Neutrophil (primary cell): Measurements from ENCODE around the gene KMT5C.

ENCODE experiments used
- H3K27ac ChIP-seq: fragments of 200-600 bp; sonication (generic); 2 replicates; pipeline ENCODE4 v1.5.1; 2016; ENCODE audit warnings: mild to moderate bottlenecking, moderate library complexity
- H3K27me3 ChIP-seq: fragments of 200-600 bp; sonication (generic); 2 replicates; pipeline ENCODE4 v1.6.0; 2016; ENCODE audit warnings: mild to moderate bottlenecking
- H3K36me3 ChIP-seq: fragments of 200-600 bp; sonication (generic); 2 replicates; pipeline ENCODE4 v1.5.1; 2017
- H3K4me1 ChIP-seq, 2 experiments: fragments of 200-600 bp in 1 of 2; sonication (generic) in 1 of 2; 1 replicate in 1 of 2; 2 replicates in 1 of 2; pipeline versions ENCODE4 v1.5.1 to v1.6.1; 2013 to 2016; ENCODE audit warnings: low read depth in 1 of 2, low read length in 1 of 2, mild to moderate bottlenecking in 1 of 2, moderate library complexity in 1 of 2; ENCODE audit not compliant: control insufficient read depth in 1 of 2, insufficient read depth in 1 of 2
- H3K4me3 ChIP-seq, 2 experiments: fragments of 200-600 bp in 1 of 2; sonication (generic) in 1 of 2; 1 replicate in 1 of 2; 2 replicates in 1 of 2; pipeline ENCODE4 v1.5.1; 2013 to 2016; ENCODE audit warnings: low read depth in 1 of 2, low read length in 1 of 2, mild to moderate bottlenecking in 1 of 2, moderate library complexity in 1 of 2
- H3K9me3 ChIP-seq: fragments of 200-600 bp; sonication (generic); 2 replicates; pipeline ENCODE4 v1.5.1; 2016
- CTCF ChIP-seq: fragments of 200-600 bp; sonication (generic); IDR thresholded peaks from 2 replicates; pipeline ENCODE4 v1.5.1; 2016; ENCODE audit warnings: antibody characterized with exemption

The KMT5C gene

GRCh38 chr19:55355213-55355821 is 15.6 kb downstream of the KMT5C start:
- Histone ChIP-seq H3K4me3 (no peak overlapping the region), H3K36me3 (no peaks in the 10 kb centered on the region), H3K9me3 (no peaks in the 10 kb centered on the region), H3K4me1 (peaks cover 7 to 15% of the 10 kb centered on the region in 2 experiments), H3K27me3 (peaks cover 80% of the 10 kb centered on the region), H3K27ac (no peak overlapping the region)
- TF ChIP-seq CTCF = no peak

- Histone ChIP-seq H3K27ac (no peak overlapping the region), H3K4me3 (no peak overlapping the region), H3K27me3 (peaks cover 51% of the 10 kb centered on the region), H3K36me3 (no peaks in the 10 kb centered on the region), H3K9me3 (no peaks in the 10 kb centered on the region), H3K4me1 (peaks cover 3 to 12% of the 10 kb centered on the region in 2 experiments)
- no peak for TF ChIP-seq CTCF
Measured at GRCh38 chr19:55358493-55358892, 18.8 kb downstream of the KMT5C start.

- Histone ChIP-seq H3K36me3 (no peaks in the 10 kb centered on the region), H3K27ac (no peak overlapping the region), H3K4me3 (no peak overlapping the region), H3K27me3 (peaks cover 47% of the 10 kb centered on the region), H3K4me1 (peaks cover 0 to 5% of the 10 kb centered on the region in 2 experiments), H3K9me3 (no peaks in the 10 kb centered on the region)
- TF ChIP-seq CTCF = no peak
Measured at GRCh38 chr19:55358943-55359908, 19.6 kb downstream of the KMT5C start.

- Histone ChIP-seq H3K36me3 (no peaks in the 10 kb centered on the region), H3K27me3 (peaks cover 41% of the 10 kb centered on the region), H3K27ac (no peak overlapping the region), H3K9me3 (no peaks in the 10 kb centered on the region), H3K4me1 (no peaks in the 10 kb centered on the region), H3K4me3 (no peak overlapping the region)
- no peak for TF ChIP-seq CTCF
Measured at GRCh38 chr19:55360902-55361301, 21.2 kb downstream of the KMT5C start.

- TF ChIP-seq CTCF = no peak
- no peaks in the 10 kb centered on the region for H3K9me3 ChIP-seq
Measured at GRCh38 chr19:55362174-55362989, 22.7 kb downstream of the KMT5C start.

More at GRCh38 chr19:55362174-55362989, 22.7 kb downstream of the KMT5C start:
- Histone ChIP-seq H3K4me1 (no peaks in the 10 kb centered on the region), H3K27ac (no peak overlapping the region), H3K4me3 (no peak overlapping the region), H3K36me3 (no peaks in the 10 kb centered on the region), H3K27me3 (peaks cover 38% of the 10 kb centered on the region)
